SKM-1 treated with dmso at 0.1 percent for 144 hours (cell line): ENCODE data around the gene TSHZ1.

Experiments used
- DNase-seq: peaks from one replicate; lab custom pipeline; 2025; ENCODE audit not compliant: unreplicated experiment; lab: John Stamatoyannopoulos, UW

TSHZ1 gene

GRCh38 chr18:75206452-75207309 is 3.9 kb upstream of the TSHZ1 start:
- DNase-seq: no peak

GRCh38 chr18:75207310-75208154 is 3.1 kb upstream of the TSHZ1 start:
- no peak for DNase-seq

GRCh38 chr18:75208155-75208835 is 2.3 kb upstream of the TSHZ1 start:
- peak; percentile 25 for DNase-seq

- DNase-seq: no peak
These were observed 1.8 kb upstream of the TSHZ1 start for GRCh38 chr18:75208836-75209128.

- peak; percentile 81 for DNase-seq
These were observed 1.3 kb upstream of the TSHZ1 start, which contains the start of gene PTGR3 for GRCh38 chr18:75209129-75209950. Gene PTGR3 (minus strand): TSS chr18:75209139. CDS start chr18:75209058, 81 bp downstream.

- DNase-seq: no peak
These were observed 692 bp upstream of the TSHZ1 start for GRCh38 chr18:75209951-75210258.

GRCh38 chr18:75211002-75211621 is 515 bp downstream of the TSHZ1 start:
- no peak for DNase-seq

- no peak for DNase-seq
These were observed 992 bp downstream of the TSHZ1 start for GRCh38 chr18:75211626-75211952.

- no peak for DNase-seq
These were observed 1.6 kb downstream of the TSHZ1 start for GRCh38 chr18:75211953-75212750.

GRCh38 chr18:75212751-75213090 is 2.1 kb downstream of the TSHZ1 start:
- no peak for DNase-seq

- no peak for DNase-seq
These were observed 3.2 kb downstream of the TSHZ1 start for GRCh38 chr18:75213611-75214331.

- DNase-seq: no peak
These were observed 3.7 kb downstream of the TSHZ1 start for GRCh38 chr18:75214332-75214690.

GRCh38 chr18:75214766-75215510 is 4.3 kb downstream of the TSHZ1 start:
- no peak for DNase-seq

- DNase-seq: no peak
These were observed 5.1 kb downstream of the TSHZ1 start for GRCh38 chr18:75215663-75216062.

- no peak for DNase-seq
These were observed 5.8 kb downstream of the TSHZ1 start for GRCh38 chr18:75216212-75216910.

GRCh38 chr18:75216911-75217689 is 6.5 kb downstream of the TSHZ1 start:
- no peak for DNase-seq
